Astrocyte (in vitro differentiated cells and primary cell): Measurements from ENCODE around the gene MELTF. TPM values are rescaled to one million over a fixed set of nuclear protein-coding genes. Genes with fewer than 3 reads are reported as not detected.
A peak's percentile ranks its signal among the peaks of the same experiment; 100 is the strongest.

Experiments used
- DNase-seq: peaks from one replicate; pipeline ENCODE4 v3.0.0-alpha.2; 2010; ENCODE audit warnings: low read depth
- FAIRE-seq: peaks from 2 replicates; lab custom pipeline; 2011; peaks lifted over from hg19 to GRCh38; lab: Jason Lieb, UNC
- H2AFZ ChIP-seq: 2 replicates; pipeline ENCODE4 v1.6.0; 2012; ENCODE audit warnings: low read depth, low read length, inconsistent platforms
- H3K27ac ChIP-seq: 2 replicates; pipeline ENCODE4 v1.5.1; 2011; ENCODE audit warnings: low read depth, low read length, inconsistent platforms
- H3K27me3 ChIP-seq: 2 replicates; pipeline ENCODE4 v1.6.0; 2011; ENCODE audit warnings: low read length, inconsistent platforms; ENCODE audit not compliant: insufficient read depth
- H3K36me3 ChIP-seq: 2 replicates; pipeline ENCODE4 v1.5.1; 2011; ENCODE audit warnings: low read length, inconsistent platforms; ENCODE audit not compliant: insufficient read depth
- H3K4me1 ChIP-seq: 2 replicates; pipeline ENCODE4 v1.5.1; 2011; ENCODE audit warnings: low read length, inconsistent platforms; ENCODE audit not compliant: insufficient read depth
- H3K4me2 ChIP-seq: 2 replicates; pipeline ENCODE4 v1.6.0; 2012; ENCODE audit warnings: low read length, inconsistent platforms
- H3K4me3 ChIP-seq: 2 replicates; pipeline ENCODE4 v1.5.1; 2011; ENCODE audit warnings: low read depth, mild to moderate bottlenecking, low read length, inconsistent platforms; ENCODE audit not compliant: insufficient read depth
- H3K79me2 ChIP-seq: 2 replicates; pipeline ENCODE4 v1.6.0; 2012; ENCODE audit warnings: mild to moderate bottlenecking, low read length, inconsistent platforms; ENCODE audit not compliant: insufficient read depth
- H3K9ac ChIP-seq: 2 replicates; pipeline ENCODE4 v1.6.0; 2012; ENCODE audit warnings: mild to moderate bottlenecking, low read length, inconsistent platforms
- H3K9me3 ChIP-seq: 2 replicates; pipeline ENCODE4 v1.5.1; 2012; ENCODE audit warnings: low read depth, mild to moderate bottlenecking, low read length, inconsistent platforms; ENCODE audit not compliant: insufficient read depth
- H4K20me1 ChIP-seq: 2 replicates; pipeline ENCODE4 v1.6.0; 2012; ENCODE audit warnings: low read length, inconsistent platforms; ENCODE audit not compliant: insufficient read depth
- H3K27ac Mint-ChIP-seq: one replicate; pipeline ENCODE4 v1.8.0; 2021; ENCODE audit warnings: mild to moderate bottlenecking, mixed read lengths; ENCODE audit not compliant: unreplicated experiment
- H3K27me3 Mint-ChIP-seq: one replicate; pipeline ENCODE4 v1.8.0; 2021; ENCODE audit warnings: low read depth, mixed read lengths; ENCODE audit not compliant: unreplicated experiment
- H3K36me3 Mint-ChIP-seq: one replicate; pipeline ENCODE4 v1.8.0; 2021; ENCODE audit warnings: low read depth, mixed read lengths; ENCODE audit not compliant: unreplicated experiment
- H3K4me1 Mint-ChIP-seq: one replicate; pipeline ENCODE4 v1.8.0; 2021; ENCODE audit warnings: low read depth, mixed read lengths; ENCODE audit not compliant: unreplicated experiment
- H3K4me3 Mint-ChIP-seq: one replicate; pipeline ENCODE4 v1.8.0; 2021; ENCODE audit warnings: mild to moderate bottlenecking, moderate library complexity, mixed read lengths; ENCODE audit not compliant: unreplicated experiment
- H3K9me3 Mint-ChIP-seq: one replicate; pipeline ENCODE4 v1.8.0; 2021; ENCODE audit warnings: mild to moderate bottlenecking, mixed read lengths; ENCODE audit not compliant: unreplicated experiment
- CTCF ChIP-seq: IDR thresholded peaks from 2 replicates; pipeline ENCODE4 v1.5.1; 2011; ENCODE audit warnings: low read depth, mild to moderate bottlenecking, inconsistent platforms, low read length, moderate library complexity; ENCODE audit not compliant: insufficient read depth
- EZH2 ChIP-seq: IDR thresholded peaks from 2 replicates; pipeline ENCODE4 v1.6.1; 2012; ENCODE audit warnings: mild to moderate bottlenecking, low read length, inconsistent platforms; ENCODE audit not compliant: insufficient read depth
- total RNA-seq: library from RNA; stranded (reverse); gene quantifications from 2 replicates; pipeline ENCODE4 v1.2.1, GENCODE V29; 2021

The MELTF gene
- total RNA-seq, 1 donor from 2014 or later: 24.0 TPM

DNA sequence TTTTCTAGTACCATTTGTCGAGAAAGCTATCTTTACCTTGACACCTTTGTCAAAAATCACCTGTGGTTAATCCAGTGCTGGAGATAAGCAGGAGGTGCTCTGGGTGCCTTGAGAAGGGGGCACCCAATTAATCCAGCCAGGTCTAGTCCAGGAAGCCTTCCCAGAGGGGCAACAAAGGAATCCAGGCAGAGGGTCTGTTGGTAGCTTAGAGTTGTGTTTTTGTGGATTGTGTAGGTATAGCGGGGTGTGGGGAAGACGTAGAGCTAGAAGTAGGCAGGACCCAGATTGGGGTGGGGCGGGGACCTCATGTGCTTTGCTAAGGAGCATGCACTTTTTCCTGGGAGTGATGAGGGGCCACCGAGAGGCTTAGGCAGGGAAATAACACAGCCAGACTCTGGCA lies 55.0 kb downstream of the MELTF start:
- Histone ChIP-seq H3K27me3 (no peaks in the 10 kb centered on the region), H3K9ac (no peak overlapping the region), H3K79me2 (no peaks in the 10 kb centered on the region), H3K9me3 (peaks cover 4% of the 10 kb centered on the region), H3K4me1 (no peaks in the 10 kb centered on the region), H3K27ac (no peak overlapping the region), H2AFZ (no peak overlapping the region), H3K4me3 (no peak overlapping the region), H3K4me2 (no peak overlapping the region), H3K36me3 (no peaks in the 10 kb centered on the region), H4K20me1 (no peaks in the 10 kb centered on the region)
- Mint-ChIP-seq H3K36me3 (peaks cover 4% of the 10 kb centered on the region), H3K4me3 (no peak overlapping the region), H3K27ac (no peak overlapping the region), H3K9me3 (no peaks in the 10 kb centered on the region), H3K27me3 (peaks cover 33% of the 10 kb centered on the region), H3K4me1 (no peaks in the 10 kb centered on the region)
- TF ChIP-seq CTCF: no peak
- no peak for TF ChIP-seq EZH2
- FAIRE-seq (no peak), DNase-seq (no peak)

DNA sequence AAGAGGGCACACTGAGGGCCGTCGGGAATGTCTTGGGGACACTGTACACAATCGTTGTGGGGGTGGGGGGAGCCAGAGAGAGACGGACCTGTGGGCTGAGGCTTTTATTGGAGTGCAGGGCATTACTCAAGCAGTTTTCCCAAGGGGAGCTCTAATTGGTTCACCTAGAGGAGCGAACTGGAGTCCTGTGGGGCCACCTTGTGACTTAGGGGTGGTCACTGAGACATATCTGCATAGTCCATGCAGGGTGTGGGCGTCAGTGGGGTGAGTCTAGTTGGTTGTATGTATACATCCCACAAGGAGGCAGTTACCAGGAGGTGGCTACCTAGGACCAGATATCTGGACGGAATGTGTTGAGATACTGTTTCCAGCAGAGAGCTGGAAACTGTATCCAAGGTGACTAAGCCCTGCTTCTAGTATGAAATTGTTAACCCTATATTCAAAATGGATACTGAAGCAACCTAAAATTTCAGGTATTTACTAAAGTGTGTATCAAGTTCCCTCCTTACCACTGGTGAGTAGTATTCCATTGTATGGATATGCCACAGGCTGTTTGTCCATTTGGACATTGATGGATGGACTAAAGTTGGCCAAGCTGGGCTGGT lies 58.4 kb downstream of the MELTF start:
- Histone ChIP-seq H4K20me1 (no peaks in the 10 kb centered on the region), H3K27ac (no peak overlapping the region), H3K27me3 (peaks cover 21% of the 10 kb centered on the region), H3K4me2 (no peak overlapping the region), H3K4me3 (no peak overlapping the region), H3K79me2 (no peaks in the 10 kb centered on the region), H3K9me3 (peaks cover 4% of the 10 kb centered on the region), H3K4me1 (peaks cover 9% of the 10 kb centered on the region), H2AFZ (no peak overlapping the region), H3K9ac (no peak overlapping the region), H3K36me3 (no peaks in the 10 kb centered on the region)
- H3K27ac Mint-ChIP-seq: no peak overlapping the region
- no peaks in the 10 kb centered on the region for H3K9me3 Mint-ChIP-seq
- peaks cover 4% of the 10 kb centered on the region for H3K36me3 Mint-ChIP-seq
- H3K4me3 Mint-ChIP-seq: peak overlapping the region; percentile 77
- H3K4me1 Mint-ChIP-seq: no peaks in the 10 kb centered on the region
- no peak for DNase-seq
- TF ChIP-seq EZH2 (no peak), CTCF (no peak)
- H3K27me3 Mint-ChIP-seq: peaks cover 43% of the 10 kb centered on the region
- no peak for FAIRE-seq

DNA sequence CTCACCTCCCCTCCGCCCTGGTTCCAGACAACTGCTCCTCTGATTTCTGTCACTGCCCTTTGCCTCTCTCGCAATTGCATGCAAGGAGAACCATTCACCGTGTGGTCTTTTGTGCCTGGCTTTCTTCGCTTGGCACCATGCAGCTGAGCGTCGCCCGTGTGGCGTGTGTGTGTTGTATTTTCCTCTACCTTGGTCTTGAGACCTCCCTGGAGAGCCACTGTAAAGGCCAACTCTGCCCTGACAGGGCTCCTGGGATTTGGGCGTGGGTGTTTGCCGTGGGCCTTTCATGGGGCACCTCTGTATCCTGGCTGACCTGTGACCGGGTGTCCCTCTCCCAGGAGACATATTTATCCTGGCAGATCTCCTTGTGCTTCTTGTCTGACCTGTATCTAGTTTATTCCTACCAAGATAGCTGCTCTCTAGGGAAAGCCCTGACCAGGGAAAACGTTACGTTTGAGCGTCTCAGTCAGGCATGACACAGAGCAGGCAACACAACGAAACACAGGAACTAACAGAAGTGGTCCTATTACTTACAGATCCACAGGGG lies 59.0 kb downstream of the MELTF start:
- Histone ChIP-seq H3K4me3 (no peak overlapping the region), H3K9me3 (peaks cover 4% of the 10 kb centered on the region), H3K79me2 (no peaks in the 10 kb centered on the region), H3K4me2 (no peak overlapping the region), H2AFZ (no peak overlapping the region), H3K9ac (no peak overlapping the region), H3K27me3 (peaks cover 27% of the 10 kb centered on the region), H3K4me1 (peaks cover 9% of the 10 kb centered on the region), H3K36me3 (no peaks in the 10 kb centered on the region), H3K27ac (no peak overlapping the region), H4K20me1 (no peaks in the 10 kb centered on the region)
- no peaks in the 10 kb centered on the region for H3K9me3 Mint-ChIP-seq
- peak overlapping the region; percentile 77 for H3K4me3 Mint-ChIP-seq
- FAIRE-seq (no peak), DNase-seq (no peak)
- peak overlapping the region; percentile 72 for H3K27ac Mint-ChIP-seq
- peaks cover 48% of the 10 kb centered on the region for H3K27me3 Mint-ChIP-seq
- H3K36me3 Mint-ChIP-seq: peaks cover 5% of the 10 kb centered on the region
- TF ChIP-seq CTCF: no peak
- TF ChIP-seq EZH2: no peak
- H3K4me1 Mint-ChIP-seq: no peaks in the 10 kb centered on the region
